Mesothelial cell of epicardium (in vitro differentiated cells): ENCODE data around the gene PRDX5. TPM values are rescaled to one million over a fixed set of nuclear protein-coding genes. Genes with fewer than 3 reads are reported as not detected.

Experiments
- DNase-seq, 2 experiments: peaks; one replicate each; pipeline ENCODE4 v3.0.0; 2021; ENCODE audit warnings: low spot score in 2 of 2; ENCODE audit not compliant: unreplicated experiment in 2 of 2
- H3K27ac Mint-ChIP-seq: 2 replicates; pipeline ENCODE4 v1.8.0; 2021; ENCODE audit warnings: mixed read lengths
- H3K27me3 Mint-ChIP-seq: 2 replicates; pipeline ENCODE4 v1.8.0; 2021; ENCODE audit warnings: low read depth, mixed read lengths
- H3K36me3 Mint-ChIP-seq: 2 replicates; pipeline ENCODE4 v1.8.0; 2021; ENCODE audit warnings: mixed read lengths
- H3K4me1 Mint-ChIP-seq: 2 replicates; pipeline ENCODE4 v1.8.0; 2021; ENCODE audit warnings: mixed read lengths
- H3K4me3 Mint-ChIP-seq: 2 replicates; pipeline ENCODE4 v1.8.0; 2021; ENCODE audit warnings: mild to moderate bottlenecking, moderate library complexity, mixed read lengths
- H3K9me3 Mint-ChIP-seq: 2 replicates; pipeline ENCODE4 v1.8.0; 2021; ENCODE audit warnings: mixed read lengths
- CTCF ChIP-seq: fragments of 200-600 bp; sonication (generic); IDR thresholded peaks from one replicate; pipeline ENCODE4 v1.5.0; 2021; ENCODE audit warnings: antibody characterized with exemption; ENCODE audit not compliant: unreplicated experiment
- total RNA-seq: library from RNA; stranded (reverse); gene quantifications from 3 replicates; pipeline ENCODE4 v1.2.1, GENCODE V29; 2021

The PRDX5 gene
- total RNA-seq = 134 to 139 TPM (median 139 TPM) in 3 replicates

- TF ChIP-seq CTCF = peak; percentile 18
- DNase-seq = peak; percentile 89 to 93
- no peaks in the 10 kb centered on the region for H3K27me3 Mint-ChIP-seq
- H3K9me3 Mint-ChIP-seq = no peaks in the 10 kb centered on the region
- H3K4me3 Mint-ChIP-seq = peak within 1 kb of the TSS; percentile 93
- H3K4me1 Mint-ChIP-seq = peaks cover 33% of the 10 kb centered on the region
- H3K36me3 Mint-ChIP-seq = peaks cover 8% of the 10 kb centered on the region
- H3K27ac Mint-ChIP-seq = peak within 1 kb of the TSS; percentile 100
Observed at GRCh38 chr11:64317961-64318765, at the start of gene PRDX5. TSS of gene PRDX5 (plus strand) at chr11:64318121. CDS start at chr11:64318216, 95 bp downstream.

GRCh38 chr11:64268893-64269539 lies 48.9 kb upstream of the PRDX5 start:
- peaks cover 5% of the 10 kb centered on the region for H3K36me3 Mint-ChIP-seq
- TF ChIP-seq CTCF = no peak
- H3K9me3 Mint-ChIP-seq = no peaks in the 10 kb centered on the region
- H3K4me1 Mint-ChIP-seq = peaks cover 24% of the 10 kb centered on the region
- H3K27me3 Mint-ChIP-seq = no peaks in the 10 kb centered on the region
- no peak for DNase-seq
- H3K27ac Mint-ChIP-seq = peak overlapping the region; percentile 100
- peak overlapping the region; percentile 96 for H3K4me3 Mint-ChIP-seq

GRCh38 chr11:64269540-64270220 lies 48.2 kb upstream of the PRDX5 start:
- peak overlapping the region; percentile 100 for H3K27ac Mint-ChIP-seq
- H3K36me3 Mint-ChIP-seq = peaks cover 5% of the 10 kb centered on the region
- peak overlapping the region; percentile 96 for H3K4me3 Mint-ChIP-seq
- DNase-seq = peak; percentile 91 to 97
- no peaks in the 10 kb centered on the region for H3K9me3 Mint-ChIP-seq
- no peak for TF ChIP-seq CTCF
- H3K4me1 Mint-ChIP-seq = peaks cover 17% of the 10 kb centered on the region
- no peaks in the 10 kb centered on the region for H3K27me3 Mint-ChIP-seq

GRCh38 chr11:64275031-64275800 lies 42.7 kb upstream of the PRDX5 start:
- no peak for TF ChIP-seq CTCF
- Mint-ChIP-seq H3K36me3 (peaks cover 3% of the 10 kb centered on the region), H3K4me1 (peaks cover 4% of the 10 kb centered on the region), H3K9me3 (no peaks in the 10 kb centered on the region), H3K27ac (no peak overlapping the region), H3K4me3 (no peak overlapping the region), H3K27me3 (no peaks in the 10 kb centered on the region)
- no peak for DNase-seq

- DNase-seq = no peak
- Mint-ChIP-seq H3K4me1 (peaks cover 4% of the 10 kb centered on the region), H3K27ac (no peak overlapping the region), H3K4me3 (no peak overlapping the region), H3K36me3 (peaks cover 3% of the 10 kb centered on the region), H3K9me3 (no peaks in the 10 kb centered on the region), H3K27me3 (no peaks in the 10 kb centered on the region)
- TF ChIP-seq CTCF = no peak
Observed at GRCh38 chr11:64275841-64276240, 42.1 kb upstream of the PRDX5 start.
